Superior temporal gyrus (tissue), 1 donor: ENCODE data around the gene EIF2B2.

Source experiments
- DNase-seq: peaks from one replicate; pipeline ENCODE4 v3.0.0-alpha.2; 2016; ENCODE audit errors: extremely low spot score

EIF2B2 gene

GRCh38 chr14:74973905-74974363 is 28.8 kb upstream of the EIF2B2 start:
- no peak for DNase-seq

GRCh38 chr14:74974364-74975058 is 28.2 kb upstream of the EIF2B2 start:
- no peak for DNase-seq

- no peak for DNase-seq
Observed at GRCh38 chr14:74975059-74975810, 27.5 kb upstream of the EIF2B2 start.

- DNase-seq, result no peak
Observed at GRCh38 chr14:74976264-74977113, 26.2 kb upstream of the EIF2B2 start.

- DNase-seq, result no peak
Observed at GRCh38 chr14:74977164-74977900, 25.4 kb upstream of the EIF2B2 start.

- no peak for DNase-seq
Observed at GRCh38 chr14:74977901-74978385, 24.8 kb upstream of the EIF2B2 start.

GRCh38 chr14:74978416-74978947 is 24.2 kb upstream of the EIF2B2 start:
- DNase-seq, result no peak

- DNase-seq, result no peak
Observed at GRCh38 chr14:74979029-74979428, 23.7 kb upstream of the EIF2B2 start.

- no peak for DNase-seq
Observed at GRCh38 chr14:74979442-74980397, 23.0 kb upstream of the EIF2B2 start.

- DNase-seq, result no peak
Observed at GRCh38 chr14:74980398-74980730, 22.4 kb upstream of the EIF2B2 start.

GRCh38 chr14:74980731-74981461 is 21.8 kb upstream of the EIF2B2 start:
- no peak for DNase-seq

GRCh38 chr14:74981462-74981782 is 21.3 kb upstream of the EIF2B2 start:
- DNase-seq, result no peak

GRCh38 chr14:74981833-74982232 is 20.9 kb upstream of the EIF2B2 start:
- DNase-seq, result no peak

GRCh38 chr14:74982661-74983060 is 20.1 kb upstream of the EIF2B2 start:
- DNase-seq, result no peak

GRCh38 chr14:74983343-74983742 is 19.4 kb upstream of the EIF2B2 start:
- DNase-seq, result no peak

- DNase-seq, result no peak
Observed at GRCh38 chr14:74984236-74985027, 18.3 kb upstream of the EIF2B2 start.

GRCh38 chr14:74985028-74985310 is 17.8 kb upstream of the EIF2B2 start:
- DNase-seq, result no peak

- DNase-seq, result no peak
Observed at GRCh38 chr14:74985806-74986205, 16.9 kb upstream of the EIF2B2 start.

GRCh38 chr14:74988131-74988530 is 14.6 kb upstream of the EIF2B2 start:
- no peak for DNase-seq
